HEK293 (cell line): ENCODE measurements around the gene SCNN1G.

ENCODE experiments used
- TCF7L2 ChIP-seq: IDR thresholded peaks from 2 replicates; pipeline ENCODE4 v1.6.1; 2011; ENCODE audit warnings: low read depth, mild to moderate bottlenecking, inconsistent platforms, low read length, moderate library complexity, borderline replicate concordance
- ZBTB7A ChIP-seq: fragments of 450-650 bp; formaldehyde crosslinking; IDR thresholded peaks from 2 replicates; pipeline ENCODE4 v1.5.1; 2016; ENCODE audit warnings: low read depth, missing biosample characterization, missing genetic modification characterization
- ZFP41 ChIP-seq: fragments of 450-650 bp; formaldehyde crosslinking; IDR thresholded peaks from 2 replicates; pipeline ENCODE4 v1.5.1; 2016; ENCODE audit warnings: missing biosample characterization, missing genetic modification characterization, borderline replicate concordance
- ZNF214 ChIP-seq: fragments of 450-650 bp; formaldehyde crosslinking; IDR thresholded peaks from 2 replicates; pipeline ENCODE4 v1.5.1; 2017; ENCODE audit warnings: missing biosample characterization, mild to moderate bottlenecking, missing genetic modification characterization, borderline replicate concordance
- ZNF221 ChIP-seq: fragments of 450-650 bp; formaldehyde crosslinking; IDR thresholded peaks from 2 replicates; pipeline ENCODE4 v1.5.1; 2017; ENCODE audit warnings: missing biosample characterization, missing genetic modification characterization, borderline replicate concordance
- ZNF571 ChIP-seq: fragments of 450-650 bp; formaldehyde crosslinking; IDR thresholded peaks from 2 replicates; pipeline ENCODE4 v1.5.0; 2017; ENCODE audit warnings: missing biosample characterization, missing genetic modification characterization
- TF ChIP-seq, protein P1 (sequence below): fragments of 450-650 bp; formaldehyde crosslinking; IDR thresholded peaks from 2 replicates; pipeline ENCODE4 v1.5.1; 2016; ENCODE audit warnings: missing biosample characterization, missing genetic modification characterization
- TF ChIP-seq, protein P2 (sequence below): sonication (generic); formaldehyde crosslinking; IDR thresholded peaks from 2 replicates; pipeline ENCODE4 v1.8.1; 2022; ENCODE audit warnings: mild to moderate bottlenecking, moderate library complexity, missing genetic modification reagents
- TF ChIP-seq, protein P3 (sequence below): fragments of 450-650 bp; formaldehyde crosslinking; IDR thresholded peaks from 2 replicates; pipeline ENCODE4 v1.5.1; 2016; ENCODE audit warnings: missing biosample characterization, missing genetic modification characterization
- TF ChIP-seq, protein P4 (sequence below): IDR thresholded peaks from 2 replicates; pipeline ENCODE4 v1.6.1; 2011; ENCODE audit warnings: mild to moderate bottlenecking, low read depth, low read length, borderline replicate concordance
- TF ChIP-seq, protein P5 (sequence below): fragments of 450-650 bp; formaldehyde crosslinking; IDR thresholded peaks from 2 replicates; pipeline ENCODE4 v1.5.1; 2016; ENCODE audit warnings: missing biosample characterization, missing genetic modification characterization
- TF ChIP-seq, protein P6 (sequence below): fragments of 450-650 bp; formaldehyde crosslinking; IDR thresholded peaks from 2 replicates; pipeline ENCODE4 v1.5.1; 2017; ENCODE audit warnings: missing biosample characterization, missing genetic modification characterization
- TF ChIP-seq, protein P7 (sequence below): fragments of 450-650 bp; formaldehyde crosslinking; IDR thresholded peaks from 2 replicates; pipeline ENCODE4 v1.5.1; 2016; ENCODE audit warnings: missing biosample characterization, missing genetic modification characterization

DNA sequence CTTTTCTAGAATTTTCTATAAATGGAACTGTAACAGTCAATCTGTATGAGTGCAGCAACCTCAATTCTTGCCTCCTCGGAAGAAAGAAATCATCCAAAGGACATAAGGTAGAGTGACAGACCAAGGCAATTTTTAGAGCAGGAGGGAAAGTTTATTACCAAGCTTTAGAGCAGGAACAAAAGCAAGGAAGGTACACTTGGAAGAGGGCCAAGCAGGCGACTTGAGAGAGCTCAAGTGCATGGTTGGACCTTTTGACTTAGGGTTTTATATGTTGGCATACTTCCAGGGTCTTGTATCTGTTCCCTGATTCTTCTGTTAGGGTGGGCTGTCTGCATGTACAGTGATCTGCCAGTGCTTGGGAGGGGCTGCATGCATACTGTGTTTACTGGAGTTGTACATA, 50.3 kb downstream of the SCNN1G start:
- TF ChIP-seq ZBTB7A (tag by site-specific recombination) (no peak), ZNF214 (tag by site-specific recombination) (no peak), ZFP41 (tag by site-specific recombination) (no peak), ZNF221 (no peak), TCF7L2 (no peak), ZNF571 (no peak)
- TF ChIP-seq, protein P1, sequence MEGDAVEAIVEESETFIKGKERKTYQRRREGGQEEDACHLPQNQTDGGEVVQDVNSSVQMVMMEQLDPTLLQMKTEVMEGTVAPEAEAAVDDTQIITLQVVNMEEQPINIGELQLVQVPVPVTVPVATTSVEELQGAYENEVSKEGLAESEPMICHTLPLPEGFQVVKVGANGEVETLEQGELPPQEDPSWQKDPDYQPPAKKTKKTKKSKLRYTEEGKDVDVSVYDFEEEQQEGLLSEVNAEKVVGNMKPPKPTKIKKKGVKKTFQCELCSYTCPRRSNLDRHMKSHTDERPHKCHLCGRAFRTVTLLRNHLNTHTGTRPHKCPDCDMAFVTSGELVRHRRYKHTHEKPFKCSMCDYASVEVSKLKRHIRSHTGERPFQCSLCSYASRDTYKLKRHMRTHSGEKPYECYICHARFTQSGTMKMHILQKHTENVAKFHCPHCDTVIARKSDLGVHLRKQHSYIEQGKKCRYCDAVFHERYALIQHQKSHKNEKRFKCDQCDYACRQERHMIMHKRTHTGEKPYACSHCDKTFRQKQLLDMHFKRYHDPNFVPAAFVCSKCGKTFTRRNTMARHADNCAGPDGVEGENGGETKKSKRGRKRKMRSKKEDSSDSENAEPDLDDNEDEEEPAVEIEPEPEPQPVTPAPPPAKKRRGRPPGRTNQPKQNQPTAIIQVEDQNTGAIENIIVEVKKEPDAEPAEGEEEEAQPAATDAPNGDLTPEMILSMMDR (tag by site-specific recombination) = no peak
- TF ChIP-seq, protein P2, sequence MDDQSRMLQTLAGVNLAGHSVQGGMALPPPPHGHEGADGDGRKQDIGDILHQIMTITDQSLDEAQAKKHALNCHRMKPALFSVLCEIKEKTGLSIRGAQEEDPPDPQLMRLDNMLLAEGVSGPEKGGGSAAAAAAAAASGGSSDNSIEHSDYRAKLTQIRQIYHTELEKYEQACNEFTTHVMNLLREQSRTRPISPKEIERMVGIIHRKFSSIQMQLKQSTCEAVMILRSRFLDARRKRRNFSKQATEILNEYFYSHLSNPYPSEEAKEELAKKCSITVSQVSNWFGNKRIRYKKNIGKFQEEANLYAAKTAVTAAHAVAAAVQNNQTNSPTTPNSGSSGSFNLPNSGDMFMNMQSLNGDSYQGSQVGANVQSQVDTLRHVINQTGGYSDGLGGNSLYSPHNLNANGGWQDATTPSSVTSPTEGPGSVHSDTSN (CRISPR knock-in tag) = no peak
- TF ChIP-seq, protein P3, sequence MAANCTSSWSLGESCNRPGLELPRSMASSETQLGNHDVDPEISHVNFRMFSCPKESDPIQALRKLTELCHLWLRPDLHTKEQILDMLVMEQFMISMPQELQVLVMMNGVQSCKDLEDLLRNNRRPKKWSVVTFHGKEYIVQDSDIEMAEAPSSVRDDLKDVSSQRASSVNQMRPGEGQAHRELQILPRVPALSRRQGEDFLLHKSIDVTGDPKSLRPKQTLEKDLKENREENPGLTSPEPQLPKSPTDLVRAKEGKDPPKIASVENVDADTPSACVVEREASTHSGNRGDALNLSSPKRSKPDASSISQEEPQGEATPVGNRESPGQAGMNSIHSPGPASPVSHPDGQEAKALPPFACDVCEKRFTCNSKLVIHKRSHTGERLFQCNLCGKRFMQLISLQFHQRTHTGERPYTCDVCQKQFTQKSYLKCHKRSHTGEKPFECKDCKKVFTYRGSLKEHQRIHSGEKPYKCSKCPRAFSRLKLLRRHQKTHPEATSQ = no peak
- TF ChIP-seq, protein P4, sequence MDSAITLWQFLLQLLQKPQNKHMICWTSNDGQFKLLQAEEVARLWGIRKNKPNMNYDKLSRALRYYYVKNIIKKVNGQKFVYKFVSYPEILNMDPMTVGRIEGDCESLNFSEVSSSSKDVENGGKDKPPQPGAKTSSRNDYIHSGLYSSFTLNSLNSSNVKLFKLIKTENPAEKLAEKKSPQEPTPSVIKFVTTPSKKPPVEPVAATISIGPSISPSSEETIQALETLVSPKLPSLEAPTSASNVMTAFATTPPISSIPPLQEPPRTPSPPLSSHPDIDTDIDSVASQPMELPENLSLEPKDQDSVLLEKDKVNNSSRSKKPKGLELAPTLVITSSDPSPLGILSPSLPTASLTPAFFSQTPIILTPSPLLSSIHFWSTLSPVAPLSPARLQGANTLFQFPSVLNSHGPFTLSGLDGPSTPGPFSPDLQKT = no peak
- TF ChIP-seq, protein P5, sequence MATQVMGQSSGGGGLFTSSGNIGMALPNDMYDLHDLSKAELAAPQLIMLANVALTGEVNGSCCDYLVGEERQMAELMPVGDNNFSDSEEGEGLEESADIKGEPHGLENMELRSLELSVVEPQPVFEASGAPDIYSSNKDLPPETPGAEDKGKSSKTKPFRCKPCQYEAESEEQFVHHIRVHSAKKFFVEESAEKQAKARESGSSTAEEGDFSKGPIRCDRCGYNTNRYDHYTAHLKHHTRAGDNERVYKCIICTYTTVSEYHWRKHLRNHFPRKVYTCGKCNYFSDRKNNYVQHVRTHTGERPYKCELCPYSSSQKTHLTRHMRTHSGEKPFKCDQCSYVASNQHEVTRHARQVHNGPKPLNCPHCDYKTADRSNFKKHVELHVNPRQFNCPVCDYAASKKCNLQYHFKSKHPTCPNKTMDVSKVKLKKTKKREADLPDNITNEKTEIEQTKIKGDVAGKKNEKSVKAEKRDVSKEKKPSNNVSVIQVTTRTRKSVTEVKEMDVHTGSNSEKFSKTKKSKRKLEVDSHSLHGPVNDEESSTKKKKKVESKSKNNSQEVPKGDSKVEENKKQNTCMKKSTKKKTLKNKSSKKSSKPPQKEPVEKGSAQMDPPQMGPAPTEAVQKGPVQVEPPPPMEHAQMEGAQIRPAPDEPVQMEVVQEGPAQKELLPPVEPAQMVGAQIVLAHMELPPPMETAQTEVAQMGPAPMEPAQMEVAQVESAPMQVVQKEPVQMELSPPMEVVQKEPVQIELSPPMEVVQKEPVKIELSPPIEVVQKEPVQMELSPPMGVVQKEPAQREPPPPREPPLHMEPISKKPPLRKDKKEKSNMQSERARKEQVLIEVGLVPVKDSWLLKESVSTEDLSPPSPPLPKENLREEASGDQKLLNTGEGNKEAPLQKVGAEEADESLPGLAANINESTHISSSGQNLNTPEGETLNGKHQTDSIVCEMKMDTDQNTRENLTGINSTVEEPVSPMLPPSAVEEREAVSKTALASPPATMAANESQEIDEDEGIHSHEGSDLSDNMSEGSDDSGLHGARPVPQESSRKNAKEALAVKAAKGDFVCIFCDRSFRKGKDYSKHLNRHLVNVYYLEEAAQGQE = no peak
- TF ChIP-seq, protein P6, sequence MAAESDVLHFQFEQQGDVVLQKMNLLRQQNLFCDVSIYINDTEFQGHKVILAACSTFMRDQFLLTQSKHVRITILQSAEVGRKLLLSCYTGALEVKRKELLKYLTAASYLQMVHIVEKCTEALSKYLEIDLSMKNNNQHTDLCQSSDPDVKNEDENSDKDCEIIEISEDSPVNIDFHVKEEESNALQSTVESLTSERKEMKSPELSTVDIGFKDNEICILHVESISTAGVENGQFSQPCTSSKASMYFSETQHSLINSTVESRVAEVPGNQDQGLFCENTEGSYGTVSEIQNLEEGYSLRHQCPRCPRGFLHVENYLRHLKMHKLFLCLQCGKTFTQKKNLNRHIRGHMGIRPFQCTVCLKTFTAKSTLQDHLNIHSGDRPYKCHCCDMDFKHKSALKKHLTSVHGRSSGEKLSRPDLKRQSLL (tag by site-specific recombination) = no peak
- TF ChIP-seq, protein P7, sequence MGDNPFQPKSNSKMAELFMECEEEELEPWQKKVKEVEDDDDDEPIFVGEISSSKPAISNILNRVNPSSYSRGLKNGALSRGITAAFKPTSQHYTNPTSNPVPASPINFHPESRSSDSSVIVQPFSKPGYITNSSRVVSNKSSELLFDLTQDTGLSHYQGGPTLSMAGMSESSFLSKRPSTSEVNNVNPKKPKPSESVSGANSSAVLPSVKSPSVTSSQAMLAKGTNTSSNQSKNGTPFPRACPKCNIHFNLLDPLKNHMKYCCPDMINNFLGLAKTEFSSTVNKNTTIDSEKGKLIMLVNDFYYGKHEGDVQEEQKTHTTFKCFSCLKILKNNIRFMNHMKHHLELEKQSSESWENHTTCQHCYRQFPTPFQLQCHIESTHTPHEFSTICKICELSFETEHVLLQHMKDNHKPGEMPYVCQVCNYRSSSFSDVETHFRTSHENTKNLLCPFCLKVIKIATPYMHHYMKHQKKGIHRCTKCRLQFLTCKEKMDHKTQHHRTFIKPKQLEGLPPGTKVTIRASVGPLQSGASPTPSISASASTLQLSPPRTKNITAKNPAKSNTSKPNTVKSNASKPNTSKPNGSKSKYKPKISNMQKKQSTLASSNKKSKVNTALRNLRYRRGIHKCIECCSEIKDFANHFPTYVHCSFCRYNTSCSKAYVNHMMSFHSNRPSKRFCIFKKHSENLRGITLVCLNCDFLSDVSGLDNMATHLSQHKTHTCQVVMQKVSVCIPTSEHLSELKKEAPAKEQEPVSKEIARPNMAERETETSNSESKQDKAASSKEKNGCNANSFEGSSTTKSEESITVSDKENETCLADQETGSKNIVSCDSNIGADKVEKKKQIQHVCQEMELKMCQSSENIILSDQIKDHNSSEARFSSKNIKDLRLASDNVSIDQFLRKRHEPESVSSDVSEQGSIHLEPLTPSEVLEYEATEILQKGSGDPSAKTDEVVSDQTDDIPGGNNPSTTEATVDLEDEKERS = no peak
